Measurements from ENCODE around the gene BIK. TPM values are rescaled to one million over a fixed set of nuclear protein-coding genes. Genes with fewer than 3 reads are reported as not detected.

Gene BIK
- total and polyA plus RNA-seq, 2 experiments from 2014 or later: 9.6 to 9.8 TPM

DNA sequence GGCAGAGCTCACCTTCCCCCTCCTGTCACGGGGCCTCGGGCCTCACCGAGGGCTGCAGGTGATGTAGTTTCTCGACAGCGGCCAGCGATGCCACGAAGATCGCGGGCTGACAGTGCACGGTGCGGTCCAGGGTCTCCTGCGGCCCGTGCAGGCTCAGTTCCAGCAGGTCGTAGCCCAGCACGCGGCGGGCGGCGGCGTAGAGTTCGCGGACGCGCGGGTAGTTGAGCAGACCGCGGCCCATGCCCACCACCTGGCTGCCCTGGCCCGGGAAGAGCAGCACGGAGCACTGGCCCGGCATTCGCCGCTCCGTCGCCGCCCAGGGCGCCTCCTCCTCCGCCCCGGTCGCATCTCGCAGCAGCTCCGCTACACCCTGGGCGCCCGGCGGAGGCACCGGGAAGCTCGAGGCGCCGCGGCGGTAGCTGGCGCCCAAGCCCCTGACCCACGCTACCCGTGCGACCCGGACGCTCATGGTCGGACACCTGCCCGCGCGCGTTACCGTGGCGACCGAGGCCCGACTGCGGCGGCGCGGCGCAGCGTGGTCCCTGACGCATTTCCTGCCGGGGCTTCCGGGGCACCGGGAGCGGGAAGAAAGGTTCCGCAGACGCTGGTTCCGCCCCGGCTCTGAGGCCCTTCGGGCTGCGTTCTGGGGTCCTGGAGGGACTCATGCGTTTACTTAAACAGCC is 32.5 kb downstream of the BIK start, which contains the start of gene MCAT:
MCAT (minus strand) TSS at position 519 of the 683 bp plus-strand sequence; CDS start at position 469, 50 bp downstream.
- ATAC-seq (peak; percentile 93), DNase-seq (ENCODE audit: low spot score) (peak; percentile 84)
- H3K4me3 ChIP-seq: peak within 1 kb of the TSS; percentile 87
- no peaks in the 10 kb centered on the region for H3F3A ChIP-seq (replicated peaks; ENCODE audit: low read depth)
- Mint-ChIP-seq H3K9me3 (no peaks in the 10 kb centered on the region), H3K4me3 (peak within 1 kb of the TSS; percentile 89), H3K36me3 (ENCODE audit: low read depth) (peaks cover 27% of the 10 kb centered on the region; the same call in 2 of the 3 replicates), H3K4me1 (peaks cover 6% of the 10 kb centered on the region; the same call in 2 of the 3 replicates), H3K27me3 (ENCODE audit: insufficient read depth, low read depth, poor library complexity) (peaks cover 7% of the 10 kb centered on the region), H3K27ac (peak within 1 kb of the TSS; percentile 59; the same call in 1 of the 2 replicates)
- TF ChIP-seq ZNF114 (CRISPR knock-in tag; IDR thresholded peaks at IDR 0.05): no peak
- TF ChIP-seq, protein P1, sequence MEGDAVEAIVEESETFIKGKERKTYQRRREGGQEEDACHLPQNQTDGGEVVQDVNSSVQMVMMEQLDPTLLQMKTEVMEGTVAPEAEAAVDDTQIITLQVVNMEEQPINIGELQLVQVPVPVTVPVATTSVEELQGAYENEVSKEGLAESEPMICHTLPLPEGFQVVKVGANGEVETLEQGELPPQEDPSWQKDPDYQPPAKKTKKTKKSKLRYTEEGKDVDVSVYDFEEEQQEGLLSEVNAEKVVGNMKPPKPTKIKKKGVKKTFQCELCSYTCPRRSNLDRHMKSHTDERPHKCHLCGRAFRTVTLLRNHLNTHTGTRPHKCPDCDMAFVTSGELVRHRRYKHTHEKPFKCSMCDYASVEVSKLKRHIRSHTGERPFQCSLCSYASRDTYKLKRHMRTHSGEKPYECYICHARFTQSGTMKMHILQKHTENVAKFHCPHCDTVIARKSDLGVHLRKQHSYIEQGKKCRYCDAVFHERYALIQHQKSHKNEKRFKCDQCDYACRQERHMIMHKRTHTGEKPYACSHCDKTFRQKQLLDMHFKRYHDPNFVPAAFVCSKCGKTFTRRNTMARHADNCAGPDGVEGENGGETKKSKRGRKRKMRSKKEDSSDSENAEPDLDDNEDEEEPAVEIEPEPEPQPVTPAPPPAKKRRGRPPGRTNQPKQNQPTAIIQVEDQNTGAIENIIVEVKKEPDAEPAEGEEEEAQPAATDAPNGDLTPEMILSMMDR (conservative IDR thresholded peaks at IDR 0.05; ENCODE audit: low read depth in 2 of 2): no peak
- TF ChIP-seq POLR2AphosphoS5 (IDR thresholded peaks at IDR 0.05; ENCODE audit: low read depth): peak; percentile 74
- TF ChIP-seq, protein P2, sequence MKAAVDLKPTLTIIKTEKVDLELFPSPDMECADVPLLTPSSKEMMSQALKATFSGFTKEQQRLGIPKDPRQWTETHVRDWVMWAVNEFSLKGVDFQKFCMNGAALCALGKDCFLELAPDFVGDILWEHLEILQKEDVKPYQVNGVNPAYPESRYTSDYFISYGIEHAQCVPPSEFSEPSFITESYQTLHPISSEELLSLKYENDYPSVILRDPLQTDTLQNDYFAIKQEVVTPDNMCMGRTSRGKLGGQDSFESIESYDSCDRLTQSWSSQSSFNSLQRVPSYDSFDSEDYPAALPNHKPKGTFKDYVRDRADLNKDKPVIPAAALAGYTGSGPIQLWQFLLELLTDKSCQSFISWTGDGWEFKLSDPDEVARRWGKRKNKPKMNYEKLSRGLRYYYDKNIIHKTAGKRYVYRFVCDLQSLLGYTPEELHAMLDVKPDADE (IDR thresholded peaks at IDR 0.05): peak; percentile 75
- TF ChIP-seq CREB1 (CRISPR knock-in tag; IDR thresholded peaks at IDR 0.05; ENCODE audit: low read depth): peak; percentile 78
- peaks cover 14% of the 10 kb centered on the region for H3K79me2 ChIP-seq (replicated peaks; ENCODE audit: insufficient read depth)
- H3K9me2 ChIP-seq (ENCODE audit: insufficient read depth): no peaks in the 10 kb centered on the region
- peaks cover 5% of the 10 kb centered on the region for H4K20me1 ChIP-seq (replicated peaks; ENCODE audit: insufficient read depth)
- H3K27ac ChIP-seq (ENCODE audit: low read depth): no peak within 1 kb of the TSS
- no peaks in the 10 kb centered on the region; the same call in 1 of the 2 replicates for H3K4me1 ChIP-seq (ENCODE audit: insufficient read depth)
- peak within 1 kb of the TSS; percentile 92 for H2AFZ ChIP-seq
- peak within 1 kb of the TSS; percentile 92 for H3K4me2 ChIP-seq
- no peaks in the 10 kb centered on the region for H3K27me3 ChIP-seq (ENCODE audit: insufficient read depth)
- no peaks in the 10 kb centered on the region for H3K36me3 ChIP-seq (ENCODE audit: insufficient read depth)

DNA sequence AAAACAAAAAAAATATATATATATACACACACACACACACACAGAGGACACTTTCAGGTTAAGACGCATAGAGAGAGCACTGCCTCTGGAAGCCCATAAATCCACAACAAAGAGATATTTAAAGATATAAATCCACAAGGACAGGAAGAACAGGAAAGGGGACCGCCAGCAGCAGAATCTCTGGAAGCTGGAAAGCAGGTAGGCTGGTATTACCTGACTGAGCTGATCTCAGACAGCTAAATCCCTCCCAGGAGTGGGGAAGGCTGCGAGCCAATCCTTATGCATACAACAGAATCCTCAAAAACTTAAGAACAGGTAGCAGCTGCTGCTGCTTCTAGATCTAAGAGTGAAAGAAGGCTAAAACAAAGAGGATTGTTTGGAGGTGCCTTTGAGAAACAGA is 34.4 kb downstream of the BIK start:
- Histone ChIP-seq H3K27me3 (ENCODE audit: insufficient read depth) (no peaks in the 10 kb centered on the region), H2AFZ (peak overlapping the region; percentile 72), H3K79me2 (replicated peaks; ENCODE audit: insufficient read depth) (peaks cover 14% of the 10 kb centered on the region), H3K27ac (ENCODE audit: low read depth) (no peak overlapping the region), H3K4me2 (no peak overlapping the region), H3K36me3 (ENCODE audit: insufficient read depth) (no peaks in the 10 kb centered on the region), H3K9me2 (ENCODE audit: insufficient read depth) (no peaks in the 10 kb centered on the region), H3K4me1 (ENCODE audit: insufficient read depth) (no peaks in the 10 kb centered on the region; the same call in 1 of the 2 replicates), H3K4me3 (no peak overlapping the region), H3F3A (replicated peaks; ENCODE audit: low read depth) (no peaks in the 10 kb centered on the region), H4K20me1 (replicated peaks; ENCODE audit: insufficient read depth) (peaks cover 5% of the 10 kb centered on the region)
- H3K4me3 Mint-ChIP-seq: no peak overlapping the region
- DNase-seq (ENCODE audit: low spot score) (no peak), ATAC-seq (no peak)
- peaks cover 13% of the 10 kb centered on the region; the same call in 2 of the 3 replicates for H3K36me3 Mint-ChIP-seq (ENCODE audit: low read depth)
- peaks cover 7% of the 10 kb centered on the region for H3K27me3 Mint-ChIP-seq (ENCODE audit: insufficient read depth, low read depth, poor library complexity)
- no peak overlapping the region for H3K27ac Mint-ChIP-seq
- H3K9me3 Mint-ChIP-seq: no peaks in the 10 kb centered on the region
- H3K4me1 Mint-ChIP-seq: peaks cover 6% of the 10 kb centered on the region; the same call in 2 of the 3 replicates
- TF ChIP-seq, protein P2 (IDR thresholded peaks at IDR 0.05): no peak
- TF ChIP-seq POLR2AphosphoS5 (IDR thresholded peaks at IDR 0.05; ENCODE audit: low read depth) (no peak), STAT1 (IDR thresholded peaks at IDR 0.05; ENCODE audit: unreplicated experiment) (no peak), ZNF114 (CRISPR knock-in tag; IDR thresholded peaks at IDR 0.05) (no peak)
- TF ChIP-seq, protein P3, sequence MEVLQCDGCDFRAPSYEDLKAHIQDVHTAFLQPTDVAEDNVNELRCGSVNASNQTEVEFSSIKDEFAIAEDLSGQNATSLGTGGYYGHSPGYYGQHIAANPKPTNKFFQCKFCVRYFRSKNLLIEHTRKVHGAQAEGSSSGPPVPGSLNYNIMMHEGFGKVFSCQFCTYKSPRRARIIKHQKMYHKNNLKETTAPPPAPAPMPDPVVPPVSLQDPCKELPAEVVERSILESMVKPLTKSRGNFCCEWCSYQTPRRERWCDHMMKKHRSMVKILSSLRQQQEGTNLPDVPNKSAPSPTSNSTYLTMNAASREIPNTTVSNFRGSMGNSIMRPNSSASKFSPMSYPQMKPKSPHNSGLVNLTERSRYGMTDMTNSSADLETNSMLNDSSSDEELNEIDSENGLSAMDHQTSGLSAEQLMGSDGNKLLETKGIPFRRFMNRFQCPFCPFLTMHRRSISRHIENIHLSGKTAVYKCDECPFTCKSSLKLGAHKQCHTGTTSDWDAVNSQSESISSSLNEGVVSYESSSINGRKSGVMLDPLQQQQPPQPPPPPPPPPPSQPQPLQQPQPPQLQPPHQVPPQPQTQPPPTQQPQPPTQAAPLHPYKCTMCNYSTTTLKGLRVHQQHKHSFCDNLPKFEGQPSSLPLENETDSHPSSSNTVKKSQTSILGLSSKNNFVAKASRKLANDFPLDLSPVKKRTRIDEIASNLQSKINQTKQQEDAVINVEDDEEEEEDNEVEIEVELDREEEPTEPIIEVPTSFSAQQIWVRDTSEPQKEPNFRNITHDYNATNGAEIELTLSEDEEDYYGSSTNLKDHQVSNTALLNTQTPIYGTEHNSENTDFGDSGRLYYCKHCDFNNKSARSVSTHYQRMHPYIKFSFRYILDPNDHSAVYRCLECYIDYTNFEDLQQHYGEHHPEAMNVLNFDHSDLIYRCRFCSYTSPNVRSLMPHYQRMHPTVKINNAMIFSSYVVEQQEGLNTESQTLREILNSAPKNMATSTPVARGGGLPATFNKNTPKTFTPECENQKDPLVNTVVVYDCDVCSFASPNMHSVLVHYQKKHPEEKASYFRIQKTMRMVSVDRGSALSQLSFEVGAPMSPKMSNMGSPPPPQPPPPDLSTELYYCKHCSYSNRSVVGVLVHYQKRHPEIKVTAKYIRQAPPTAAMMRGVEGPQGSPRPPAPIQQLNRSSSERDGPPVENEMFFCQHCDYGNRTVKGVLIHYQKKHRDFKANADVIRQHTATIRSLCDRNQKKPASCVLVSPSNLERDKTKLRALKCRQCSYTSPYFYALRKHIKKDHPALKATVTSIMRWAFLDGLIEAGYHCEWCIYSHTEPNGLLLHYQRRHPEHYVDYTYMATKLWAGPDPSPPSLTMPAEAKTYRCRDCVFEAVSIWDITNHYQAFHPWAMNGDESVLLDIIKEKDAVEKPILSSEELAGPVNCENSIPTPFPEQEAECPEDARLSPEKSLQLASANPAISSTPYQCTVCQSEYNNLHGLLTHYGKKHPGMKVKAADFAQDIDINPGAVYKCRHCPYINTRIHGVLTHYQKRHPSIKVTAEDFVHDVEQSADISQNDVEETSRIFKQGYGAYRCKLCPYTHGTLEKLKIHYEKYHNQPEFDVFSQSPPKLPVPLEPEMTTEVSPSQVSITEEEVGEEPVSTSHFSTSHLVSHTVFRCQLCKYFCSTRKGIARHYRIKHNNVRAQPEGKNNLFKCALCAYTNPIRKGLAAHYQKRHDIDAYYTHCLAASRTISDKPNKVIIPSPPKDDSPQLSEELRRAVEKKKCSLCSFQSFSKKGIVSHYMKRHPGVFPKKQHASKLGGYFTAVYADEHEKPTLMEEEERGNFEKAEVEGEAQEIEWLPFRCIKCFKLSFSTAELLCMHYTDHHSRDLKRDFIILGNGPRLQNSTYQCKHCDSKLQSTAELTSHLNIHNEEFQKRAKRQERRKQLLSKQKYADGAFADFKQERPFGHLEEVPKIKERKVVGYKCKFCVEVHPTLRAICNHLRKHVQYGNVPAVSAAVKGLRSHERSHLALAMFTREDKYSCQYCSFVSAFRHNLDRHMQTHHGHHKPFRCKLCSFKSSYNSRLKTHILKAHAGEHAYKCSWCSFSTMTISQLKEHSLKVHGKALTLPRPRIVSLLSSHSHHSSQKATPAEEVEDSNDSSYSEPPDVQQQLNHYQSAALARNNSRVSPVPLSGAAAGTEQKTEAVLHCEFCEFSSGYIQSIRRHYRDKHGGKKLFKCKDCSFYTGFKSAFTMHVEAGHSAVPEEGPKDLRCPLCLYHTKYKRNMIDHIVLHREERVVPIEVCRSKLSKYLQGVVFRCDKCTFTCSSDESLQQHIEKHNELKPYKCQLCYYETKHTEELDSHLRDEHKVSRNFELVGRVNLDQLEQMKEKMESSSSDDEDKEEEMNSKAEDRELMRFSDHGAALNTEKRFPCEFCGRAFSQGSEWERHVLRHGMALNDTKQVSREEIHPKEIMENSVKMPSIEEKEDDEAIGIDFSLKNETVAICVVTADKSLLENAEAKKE (CRISPR knock-in tag; IDR thresholded peaks at IDR 0.05): no peak
